NT2/D1 (cell line): Measurements from ENCODE around the gene MAP6.

Experiments used
- DNase-seq: peaks from one replicate; pipeline ENCODE4 v3.0.0-alpha.2; 2011; ENCODE audit warnings: low read depth, low spot score
- H3K27me3 ChIP-seq: 2 replicates; pipeline ENCODE4 v1.6.0; 2011; ENCODE audit warnings: mild to moderate bottlenecking; ENCODE audit not compliant: insufficient read length, insufficient read depth
- H3K36me3 ChIP-seq: 2 replicates; pipeline ENCODE4 v1.6.1; 2011; ENCODE audit warnings: mild to moderate bottlenecking, low read length, mixed read lengths; ENCODE audit not compliant: insufficient read depth, insufficient read length
- H3K4me1 ChIP-seq: 2 replicates; pipeline ENCODE4 v1.5.1; 2011; ENCODE audit not compliant: insufficient read depth, insufficient read length
- H3K4me3 ChIP-seq: 2 replicates; pipeline ENCODE4 v1.5.1; 2011; ENCODE audit warnings: low read depth; ENCODE audit not compliant: insufficient read length
- H3K9ac ChIP-seq: 2 replicates; pipeline ENCODE4 v1.6.0; 2011; ENCODE audit warnings: low read depth; ENCODE audit not compliant: insufficient read length
- H3K9me3 ChIP-seq: 2 replicates; pipeline ENCODE4 v1.5.1; 2011; ENCODE audit warnings: mild to moderate bottlenecking, low read length; ENCODE audit not compliant: insufficient read depth
- SUZ12 ChIP-seq: IDR thresholded peaks from 2 replicates; pipeline ENCODE4 v1.6.1; 2011; ENCODE audit not compliant: insufficient read length, insufficient read depth; ENCODE audit errors: extremely low read depth
- YY1 ChIP-seq: IDR thresholded peaks from 2 replicates; pipeline ENCODE4 v1.6.1; 2011; ENCODE audit not compliant: insufficient read length, insufficient read depth
- ZNF274 ChIP-seq: IDR thresholded peaks from 2 replicates; pipeline ENCODE4 v1.6.1; 2011; ENCODE audit warnings: mild to moderate bottlenecking, low read depth, low read length

Gene MAP6

GRCh38 chr11:75665126-75665525 is 3.7 kb downstream of the MAP6 start:
- TF ChIP-seq SUZ12, result no peak
- no peak for TF ChIP-seq YY1
- TF ChIP-seq ZNF274, result no peak
- peaks cover 61% of the 10 kb centered on the region for H3K27me3 ChIP-seq
- H3K4me1 ChIP-seq, result peaks cover 6% of the 10 kb centered on the region
- no peak overlapping the region for H3K9ac ChIP-seq
- no peak for DNase-seq
- no peaks in the 10 kb centered on the region for H3K9me3 ChIP-seq
- H3K4me3 ChIP-seq, result no peak overlapping the region
- H3K36me3 ChIP-seq, result no peaks in the 10 kb centered on the region

- no peak overlapping the region for H3K9ac ChIP-seq
- H3K27me3 ChIP-seq, result peaks cover 53% of the 10 kb centered on the region
- H3K4me3 ChIP-seq, result no peak overlapping the region
- no peaks in the 10 kb centered on the region for H3K36me3 ChIP-seq
- no peak for DNase-seq
- H3K4me1 ChIP-seq, result peaks cover 6% of the 10 kb centered on the region
- H3K9me3 ChIP-seq, result no peaks in the 10 kb centered on the region
- TF ChIP-seq ZNF274 (no peak), SUZ12 (no peak), YY1 (no peak)
Measured at GRCh38 chr11:75664389-75664788, 4.4 kb downstream of the MAP6 start.

GRCh38 chr11:75663808-75664207 is 5.0 kb downstream of the MAP6 start:
- Histone ChIP-seq H3K27me3 (peaks cover 47% of the 10 kb centered on the region), H3K4me3 (no peak overlapping the region), H3K36me3 (no peaks in the 10 kb centered on the region), H3K9me3 (no peaks in the 10 kb centered on the region), H3K4me1 (peaks cover 6% of the 10 kb centered on the region), H3K9ac (no peak overlapping the region)
- TF ChIP-seq SUZ12 (no peak), YY1 (no peak), ZNF274 (no peak)
- DNase-seq, result peak; percentile 57

- Histone ChIP-seq H3K9me3 (no peaks in the 10 kb centered on the region), H3K36me3 (no peaks in the 10 kb centered on the region), H3K27me3 (peaks cover 9% of the 10 kb centered on the region), H3K9ac (no peak overlapping the region), H3K4me1 (no peaks in the 10 kb centered on the region), H3K4me3 (no peak overlapping the region)
- DNase-seq, result no peak
- no peak for TF ChIP-seq ZNF274
- no peak for TF ChIP-seq YY1
- no peak for TF ChIP-seq SUZ12
Measured at GRCh38 chr11:75659836-75660235, 9.0 kb downstream of the MAP6 start.

GRCh38 chr11:75656044-75656727 is 12.7 kb downstream of the MAP6 start:
- H3K9ac ChIP-seq, result no peak overlapping the region
- H3K36me3 ChIP-seq, result no peaks in the 10 kb centered on the region
- H3K27me3 ChIP-seq, result no peaks in the 10 kb centered on the region
- no peaks in the 10 kb centered on the region for H3K4me1 ChIP-seq
- no peaks in the 10 kb centered on the region for H3K9me3 ChIP-seq
- H3K4me3 ChIP-seq, result no peak overlapping the region
- DNase-seq, result no peak
- TF ChIP-seq YY1 (no peak), ZNF274 (no peak), SUZ12 (no peak)

- DNase-seq, result no peak
- no peaks in the 10 kb centered on the region for H3K36me3 ChIP-seq
- no peaks in the 10 kb centered on the region for H3K4me1 ChIP-seq
- TF ChIP-seq SUZ12, result no peak
- TF ChIP-seq ZNF274, result no peak
- no peak for TF ChIP-seq YY1
- no peaks in the 10 kb centered on the region for H3K27me3 ChIP-seq
- H3K9me3 ChIP-seq, result no peaks in the 10 kb centered on the region
- no peak overlapping the region for H3K4me3 ChIP-seq
- no peak overlapping the region for H3K9ac ChIP-seq
Measured at GRCh38 chr11:75655605-75656004, 13.2 kb downstream of the MAP6 start.

- H3K9ac ChIP-seq, result no peak overlapping the region
- no peak for DNase-seq
- no peak overlapping the region for H3K4me3 ChIP-seq
- no peaks in the 10 kb centered on the region for H3K36me3 ChIP-seq
- TF ChIP-seq YY1 (no peak), ZNF274 (no peak), SUZ12 (no peak)
- H3K4me1 ChIP-seq, result no peaks in the 10 kb centered on the region
- no peaks in the 10 kb centered on the region for H3K9me3 ChIP-seq
- H3K27me3 ChIP-seq, result no peaks in the 10 kb centered on the region
Measured at GRCh38 chr11:75654314-75654713, 14.5 kb downstream of the MAP6 start.

GRCh38 chr11:75653532-75653931 is 15.3 kb downstream of the MAP6 start:
- Histone ChIP-seq H3K36me3 (no peaks in the 10 kb centered on the region), H3K9me3 (no peaks in the 10 kb centered on the region), H3K27me3 (no peaks in the 10 kb centered on the region), H3K4me1 (no peaks in the 10 kb centered on the region), H3K9ac (no peak overlapping the region), H3K4me3 (no peak overlapping the region)
- no peak for DNase-seq
- TF ChIP-seq YY1, result no peak
